ENCODE data around the gene AR. TPM values are rescaled to one million over a fixed set of nuclear protein-coding genes. Genes with fewer than 3 reads are reported as not detected.

AR gene
- total RNA-seq, 1 experiment from 2014 or later: 1.7 TPM

- no peak overlapping the region for H3K4me3 ChIP-seq
- ChIA-PET CTCF (no interaction called here), POLR2A (ENCODE audit: unreplicated experiment) (no interaction called here)
- no peak overlapping the region for H3K27ac ChIP-seq
- H4K20me1 ChIP-seq (ENCODE audit: insufficient read depth): no peaks in the 10 kb centered on the region
- H3K9me2 ChIP-seq (ENCODE audit: insufficient read depth): no peaks in the 10 kb centered on the region
- no peaks in the 10 kb centered on the region for H3K4me1 ChIP-seq (replicated peaks; ENCODE audit: insufficient read depth)
- intact Hi-C loops (cut with micrococcal nuclease; ENCODE audit: unreplicated experiment): no loop called here
- no peaks in the 10 kb centered on the region for H3K36me3 ChIP-seq (ENCODE audit: low read depth)
- H3K9me3 ChIP-seq (ENCODE audit: insufficient read depth, low read depth): no peaks in the 10 kb centered on the region
- H3F3A ChIP-seq (ENCODE audit: insufficient read depth, low read depth): no peaks in the 10 kb centered on the region
- BruUV-seq (replicated peaks): no TSS peak
- H3K79me2 ChIP-seq (ENCODE audit: low read depth): no peaks in the 10 kb centered on the region
- TF ChIP-seq EZH2 (IDR thresholded peaks at IDR 0.05; ENCODE audit: low read depth): no peak
- TF ChIP-seq, protein P1, sequence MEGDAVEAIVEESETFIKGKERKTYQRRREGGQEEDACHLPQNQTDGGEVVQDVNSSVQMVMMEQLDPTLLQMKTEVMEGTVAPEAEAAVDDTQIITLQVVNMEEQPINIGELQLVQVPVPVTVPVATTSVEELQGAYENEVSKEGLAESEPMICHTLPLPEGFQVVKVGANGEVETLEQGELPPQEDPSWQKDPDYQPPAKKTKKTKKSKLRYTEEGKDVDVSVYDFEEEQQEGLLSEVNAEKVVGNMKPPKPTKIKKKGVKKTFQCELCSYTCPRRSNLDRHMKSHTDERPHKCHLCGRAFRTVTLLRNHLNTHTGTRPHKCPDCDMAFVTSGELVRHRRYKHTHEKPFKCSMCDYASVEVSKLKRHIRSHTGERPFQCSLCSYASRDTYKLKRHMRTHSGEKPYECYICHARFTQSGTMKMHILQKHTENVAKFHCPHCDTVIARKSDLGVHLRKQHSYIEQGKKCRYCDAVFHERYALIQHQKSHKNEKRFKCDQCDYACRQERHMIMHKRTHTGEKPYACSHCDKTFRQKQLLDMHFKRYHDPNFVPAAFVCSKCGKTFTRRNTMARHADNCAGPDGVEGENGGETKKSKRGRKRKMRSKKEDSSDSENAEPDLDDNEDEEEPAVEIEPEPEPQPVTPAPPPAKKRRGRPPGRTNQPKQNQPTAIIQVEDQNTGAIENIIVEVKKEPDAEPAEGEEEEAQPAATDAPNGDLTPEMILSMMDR (conservative IDR thresholded peaks at IDR 0.05): no peak
- no peaks in the 10 kb centered on the region for H3K27me3 ChIP-seq (ENCODE audit: insufficient read depth, low read depth)
- no peak for DNase-seq
- no peak overlapping the region for H2AFZ ChIP-seq
- H3K4me2 ChIP-seq: no peak overlapping the region
Observed at GRCh38 chrX:67503453-67503852, 40.4 kb upstream of the AR start.

- no TSS peak for BruUV-seq (replicated peaks)
- H3K9me2 ChIP-seq (ENCODE audit: insufficient read depth): no peaks in the 10 kb centered on the region
- no peak overlapping the region for H3K4me2 ChIP-seq
- DNase-seq: no peak
- H2AFZ ChIP-seq: no peak overlapping the region
- H4K20me1 ChIP-seq (ENCODE audit: insufficient read depth): no peaks in the 10 kb centered on the region
- no peaks in the 10 kb centered on the region for H3K4me1 ChIP-seq (replicated peaks; ENCODE audit: insufficient read depth)
- H3K79me2 ChIP-seq (ENCODE audit: low read depth): no peaks in the 10 kb centered on the region
- POLR2A ChIA-PET (ENCODE audit: unreplicated experiment): no interaction called here
- H3K4me3 ChIP-seq: no peak overlapping the region
- H3K36me3 ChIP-seq (ENCODE audit: low read depth): no peaks in the 10 kb centered on the region
- CTCF ChIA-PET: no interaction called here
- intact Hi-C loops (cut with micrococcal nuclease; ENCODE audit: unreplicated experiment): no loop called here
- H3K27me3 ChIP-seq (ENCODE audit: insufficient read depth, low read depth): peaks cover 9% of the 10 kb centered on the region; the same call in 1 of the 2 replicates
- no peak for TF ChIP-seq EZH2 (IDR thresholded peaks at IDR 0.05; ENCODE audit: low read depth)
- TF ChIP-seq, protein P1 (conservative IDR thresholded peaks at IDR 0.05): no peak
- H3F3A ChIP-seq (ENCODE audit: insufficient read depth, low read depth): no peaks in the 10 kb centered on the region
- no peak overlapping the region for H3K27ac ChIP-seq
- H3K9me3 ChIP-seq (ENCODE audit: insufficient read depth, low read depth): no peaks in the 10 kb centered on the region
Observed at GRCh38 chrX:67520671-67521070, 23.1 kb upstream of the AR start.

DNA sequence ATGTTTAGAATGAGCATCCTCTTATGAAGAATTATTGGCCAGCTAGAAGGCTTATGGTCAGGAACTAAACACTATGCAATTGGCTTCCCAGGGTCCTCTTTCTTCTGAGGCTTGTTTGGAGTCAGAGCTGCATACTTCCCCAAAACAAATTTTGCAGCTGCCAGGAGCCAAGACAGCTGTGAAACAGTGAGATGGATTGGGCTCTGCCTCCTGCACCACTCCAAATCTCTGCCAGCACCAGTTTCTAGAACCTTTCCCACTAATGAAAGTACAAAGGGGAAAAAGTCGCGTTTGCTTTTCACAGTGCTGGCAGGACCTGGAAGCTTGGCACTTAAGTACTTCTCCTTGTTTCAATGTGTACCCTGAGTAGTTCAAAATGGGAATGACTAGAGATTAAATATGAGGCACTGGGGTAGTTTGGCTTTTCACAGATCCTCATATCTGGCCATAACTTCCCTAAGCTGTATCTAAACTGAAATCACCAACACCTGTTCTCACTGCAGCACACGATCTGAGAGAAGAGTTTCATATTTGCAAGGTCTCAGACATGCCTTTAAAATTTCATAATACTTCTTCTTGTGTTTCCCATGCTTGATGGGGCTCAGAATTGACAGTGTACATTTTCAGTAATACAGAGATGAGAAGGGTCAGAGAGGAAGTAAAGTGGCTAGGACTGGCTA lies 20.7 kb upstream of the AR start:
- no peaks in the 10 kb centered on the region for H3K4me1 ChIP-seq (replicated peaks; ENCODE audit: insufficient read depth)
- intact Hi-C loops (cut with micrococcal nuclease; ENCODE audit: unreplicated experiment): no loop called here
- no peaks in the 10 kb centered on the region for H3K9me3 ChIP-seq (ENCODE audit: insufficient read depth, low read depth)
- H2AFZ ChIP-seq: no peak overlapping the region
- H3K27me3 ChIP-seq (ENCODE audit: insufficient read depth, low read depth): peaks cover 9% of the 10 kb centered on the region; the same call in 1 of the 2 replicates
- POLR2A ChIA-PET (ENCODE audit: unreplicated experiment): interaction anchor here (0.6 kb wide), 1 partner anchor 1023 kb away, joined by 3 read pairs; no protein-coding TSS in a partner anchor
- no peaks in the 10 kb centered on the region for H3K79me2 ChIP-seq (ENCODE audit: low read depth)
- no peak for DNase-seq
- CTCF ChIA-PET: no interaction called here
- H3K9me2 ChIP-seq (ENCODE audit: insufficient read depth): no peaks in the 10 kb centered on the region
- no peaks in the 10 kb centered on the region for H4K20me1 ChIP-seq (ENCODE audit: insufficient read depth)
- BruUV-seq (replicated peaks): no TSS peak
- H3K4me2 ChIP-seq: no peak overlapping the region
- TF ChIP-seq EZH2 (IDR thresholded peaks at IDR 0.05; ENCODE audit: low read depth): no peak
- TF ChIP-seq, protein P1 (conservative IDR thresholded peaks at IDR 0.05): no peak
- no peaks in the 10 kb centered on the region for H3K36me3 ChIP-seq (ENCODE audit: low read depth)
- no peaks in the 10 kb centered on the region for H3F3A ChIP-seq (ENCODE audit: insufficient read depth, low read depth)
- no peak overlapping the region for H3K4me3 ChIP-seq
- no peak overlapping the region for H3K27ac ChIP-seq
